Loucy (cell line): ENCODE results near the gene KIDINS220.

ENCODE experiments used
- H2AFZ ChIP-seq: fragments of 200-600 bp; sonication (generic); 2 replicates; pipeline ENCODE4 v1.6.0; 2016; ENCODE audit warnings: antibody characterized with exemption, mild to moderate bottlenecking, low read length, moderate library complexity
- H3F3A ChIP-seq: fragments of 200-600 bp; 2 replicates; pipeline ENCODE4 v1.6.0; 2016; ENCODE audit warnings: antibody characterized with exemption, low read depth, mild to moderate bottlenecking
- H3K27me3 ChIP-seq: fragments of 200-600 bp; sonication (generic); 2 replicates; pipeline ENCODE4 v1.6.1; 2014; ENCODE audit warnings: low read length, mild to moderate bottlenecking; ENCODE audit not compliant: insufficient read depth, poor library complexity, severe bottlenecking
- H3K36me3 ChIP-seq: fragments of 200-600 bp; sonication (generic); 2 replicates; pipeline ENCODE4 v1.6.1; 2016; ENCODE audit warnings: low read length; ENCODE audit not compliant: insufficient read depth
- H3K4me1 ChIP-seq: fragments of 200-600 bp; sonication (generic); 2 replicates; pipeline ENCODE4 v1.5.1; 2014; ENCODE audit warnings: low read length, mild to moderate bottlenecking; ENCODE audit not compliant: insufficient read depth, poor library complexity, severe bottlenecking
- H3K4me2 ChIP-seq: fragments of 200-600 bp; sonication (generic); 2 replicates; pipeline ENCODE4 v1.6.0; 2014; ENCODE audit warnings: antibody characterized with exemption, low read length, low read depth, mild to moderate bottlenecking; ENCODE audit not compliant: poor library complexity, severe bottlenecking
- H3K4me3 ChIP-seq: fragments of 200-600 bp; sonication (generic); 2 replicates; pipeline ENCODE4 v1.5.1; 2014; ENCODE audit warnings: low read length, mild to moderate bottlenecking, mixed read lengths; ENCODE audit not compliant: poor library complexity, severe bottlenecking
- H3K79me2 ChIP-seq: fragments of 200-600 bp; sonication (generic); 2 replicates; pipeline ENCODE4 v1.6.1; 2014; ENCODE audit warnings: low read length; ENCODE audit not compliant: insufficient read depth
- H3K9ac ChIP-seq: fragments of 200-600 bp; sonication (generic); 2 replicates; pipeline ENCODE4 v1.6.0; 2014; ENCODE audit warnings: mild to moderate bottlenecking, low read depth, low read length, moderate library complexity; ENCODE audit not compliant: poor library complexity, severe bottlenecking
- H3K9me2 ChIP-seq: fragments of 200-600 bp; sonication (generic); replicated peaks from 2 replicates; pipeline ENCODE4 v1.6.1; 2016; ENCODE audit warnings: low read depth, low read length, mixed read lengths
- H3K9me3 ChIP-seq: fragments of 200-600 bp; sonication (generic); 2 replicates; pipeline ENCODE4 v1.6.1; 2014; ENCODE audit warnings: mild to moderate bottlenecking, antibody characterized with exemption, low read length, low read depth; ENCODE audit not compliant: insufficient read depth
- H4K20me1 ChIP-seq: fragments of 200-600 bp; sonication (generic); 2 replicates; pipeline ENCODE4 v1.6.0; 2014; ENCODE audit warnings: antibody characterized with exemption, low read length, mild to moderate bottlenecking; ENCODE audit not compliant: insufficient read depth, poor library complexity, severe bottlenecking
- CTCF ChIP-seq: fragments of 200-600 bp; sonication (generic); conservative IDR thresholded peaks from 2 replicates; pipeline ENCODE4 v1.5.1; 2014; ENCODE audit warnings: mild to moderate bottlenecking, antibody characterized with exemption, low read length
- EZH2phosphoT487 ChIP-seq: fragments of 200-600 bp; IDR thresholded peaks from 2 replicates; pipeline ENCODE4 v1.6.1; 2018; ENCODE audit warnings: antibody characterized with exemption, mild to moderate bottlenecking, moderate library complexity, borderline replicate concordance

KIDINS220 gene

GRCh38 chr2:8800218-8800617 is 37.2 kb downstream of the KIDINS220 start:
- peaks cover 83% of the 10 kb centered on the region for H3K36me3 ChIP-seq
- H2AFZ ChIP-seq: no peak overlapping the region

GRCh38 chr2:8799004-8799403 is 38.4 kb downstream of the KIDINS220 start:
- no peaks in the 10 kb centered on the region for H4K20me1 ChIP-seq
- no peak overlapping the region for H2AFZ ChIP-seq
- H3K79me2 ChIP-seq: no peaks in the 10 kb centered on the region
- no peak overlapping the region for H3K4me2 ChIP-seq
- H3K4me3 ChIP-seq: no peak overlapping the region
- no peak for TF ChIP-seq CTCF
- no peak for TF ChIP-seq EZH2phosphoT487
- no peaks in the 10 kb centered on the region for H3K9me2 ChIP-seq
- no peaks in the 10 kb centered on the region for H3K9me3 ChIP-seq
- H3K36me3 ChIP-seq: peaks cover 82% of the 10 kb centered on the region
- no peaks in the 10 kb centered on the region for H3F3A ChIP-seq
- H3K9ac ChIP-seq: no peak overlapping the region
- no peaks in the 10 kb centered on the region for H3K4me1 ChIP-seq
- no peaks in the 10 kb centered on the region for H3K27me3 ChIP-seq

More at GRCh38 chr2:8800218-8800617, 37.2 kb downstream of the KIDINS220 start:
- Histone ChIP-seq H3K4me1 (no peaks in the 10 kb centered on the region), H4K20me1 (no peaks in the 10 kb centered on the region), H3K9ac (no peak overlapping the region), H3K9me3 (no peaks in the 10 kb centered on the region), H3K27me3 (no peaks in the 10 kb centered on the region), H3K79me2 (no peaks in the 10 kb centered on the region), H3F3A (no peaks in the 10 kb centered on the region), H3K4me2 (no peak overlapping the region), H3K9me2 (no peaks in the 10 kb centered on the region), H3K4me3 (no peak overlapping the region)
- TF ChIP-seq EZH2phosphoT487 (no peak), CTCF (no peak)

GRCh38 chr2:8798393-8798792 is 39.0 kb downstream of the KIDINS220 start:
- no peak for TF ChIP-seq EZH2phosphoT487
- no peak for TF ChIP-seq CTCF
- Histone ChIP-seq H3K9ac (no peak overlapping the region), H3K4me3 (no peak overlapping the region), H3K27me3 (no peaks in the 10 kb centered on the region), H3K4me2 (no peak overlapping the region), H3K36me3 (peaks cover 85% of the 10 kb centered on the region), H3K79me2 (no peaks in the 10 kb centered on the region), H3K9me2 (no peaks in the 10 kb centered on the region), H2AFZ (no peak overlapping the region), H3K4me1 (no peaks in the 10 kb centered on the region), H3F3A (no peaks in the 10 kb centered on the region), H4K20me1 (no peaks in the 10 kb centered on the region), H3K9me3 (no peaks in the 10 kb centered on the region)
